Right atrium auricular region (tissue), 2 donors: ENCODE data around the gene ALDH1A1. TPM values are rescaled to one million over a fixed set of nuclear protein-coding genes. Genes with fewer than 3 reads are reported as not detected.

ENCODE experiments used
- DNase-seq: peaks from one replicate; pipeline ENCODE4 v3.0.0-alpha.2; 2019; ENCODE audit warnings: low spot score
- H3K27ac ChIP-seq, 2 donors: fragments of 200-600 bp; sonication (generic); 1 replicate in 1 of 2; 2 replicates in 1 of 2; pipeline ENCODE4 v1.5.1; 2016 to 2019
- H3K27me3 ChIP-seq, 2 donors: fragments of 200-600 bp; sonication (generic); one replicate each; pipeline versions ENCODE4 v1.5.1 to v1.6.0; 2017 to 2019
- H3K36me3 ChIP-seq: fragments of 200-600 bp; sonication (generic); one replicate; pipeline ENCODE4 v1.5.1; 2016
- H3K4me1 ChIP-seq, 2 donors: fragments of 200-600 bp; sonication (generic); one replicate each; pipeline versions ENCODE4 v1.5.1 to v1.6.0; 2017 to 2019
- H3K4me3 ChIP-seq, 2 donors: fragments of 200-600 bp; sonication (generic); 1 replicate in 1 of 2; 2 replicates in 1 of 2; pipeline ENCODE4 v1.5.1; 2017 to 2019; ENCODE audit warnings: mild to moderate bottlenecking in 1 of 2, moderate library complexity in 1 of 2
- H3K9me3 ChIP-seq, 2 donors: fragments of 200-600 bp; sonication (generic); one replicate each; pipeline ENCODE4 v1.5.1; 2019
- CTCF ChIP-seq, 2 donors: fragments of 200-600 bp; sonication (generic); IDR thresholded peaks; one replicate each; pipeline ENCODE4 v1.5.1; 2019; ENCODE audit warnings: antibody characterized with exemption in 2 of 2
- total RNA-seq, 2 donors: library from RNA; depleted of rRNA; stranded (reverse); fragments of >200 nt; gene quantifications; one replicate each; pipeline ENCODE4 v1.1.0, GENCODE V29; 2016

The ALDH1A1 gene
- total RNA-seq, 2 donors from 2014 or later: 24.0 to 32.2 TPM

GRCh38 chr9:72982146-72982799 is 29.4 kb upstream of the ALDH1A1 start:
- TF ChIP-seq CTCF (IDR thresholded peaks at IDR 0.05): no peak
- H3K9me3 ChIP-seq: no peaks in the 10 kb centered on the region
- DNase-seq: no peak
- H3K4me1 ChIP-seq: no peaks in the 10 kb centered on the region
- H3K4me3 ChIP-seq: no peak overlapping the region
- no peaks in the 10 kb centered on the region for H3K27me3 ChIP-seq
- H3K27ac ChIP-seq: no peak overlapping the region
- no peaks in the 10 kb centered on the region for H3K36me3 ChIP-seq

GRCh38 chr9:72981433-72981832 is 28.6 kb upstream of the ALDH1A1 start:
- Histone ChIP-seq H3K4me3 (no peak overlapping the region), H3K27me3 (no peaks in the 10 kb centered on the region), H3K36me3 (no peaks in the 10 kb centered on the region), H3K9me3 (no peaks in the 10 kb centered on the region), H3K27ac (no peak overlapping the region), H3K4me1 (no peaks in the 10 kb centered on the region)
- DNase-seq: no peak
- TF ChIP-seq CTCF (IDR thresholded peaks at IDR 0.05): no peak

DNA sequence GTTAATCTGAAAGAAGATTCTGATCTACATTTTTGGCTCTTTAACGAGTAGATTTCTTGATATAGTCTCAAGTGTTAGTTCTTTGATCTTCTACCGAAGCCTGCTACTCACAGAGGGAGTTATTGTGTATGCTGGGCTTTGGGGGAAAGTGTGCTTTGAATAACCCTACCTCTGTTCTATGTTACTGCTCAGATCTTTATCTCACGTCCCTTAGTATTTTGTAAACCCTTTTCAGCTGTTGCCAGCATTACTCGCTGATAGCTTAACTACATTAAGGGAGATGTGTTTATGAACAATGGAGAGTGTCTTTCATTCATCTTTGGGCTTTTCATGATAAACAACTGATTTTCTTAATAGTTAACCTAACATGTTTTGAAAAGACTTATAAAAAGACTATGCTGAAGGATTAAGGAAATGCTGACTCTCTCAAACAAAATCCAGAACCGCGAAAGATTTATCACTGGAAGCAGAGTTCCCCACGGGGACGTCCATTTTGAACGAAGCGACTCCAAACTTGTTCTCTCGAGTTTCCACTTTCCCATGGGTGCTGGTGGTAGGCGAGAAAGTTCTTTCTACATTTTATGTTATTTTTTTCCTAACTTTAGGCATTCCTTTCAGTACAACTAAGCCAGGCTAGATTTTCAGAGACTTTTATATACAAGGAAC is 27.9 kb upstream of the ALDH1A1 start:
- no peak overlapping the region for H3K4me3 ChIP-seq
- H3K4me1 ChIP-seq: no peaks in the 10 kb centered on the region
- no peaks in the 10 kb centered on the region for H3K9me3 ChIP-seq
- H3K27ac ChIP-seq: no peak overlapping the region
- no peaks in the 10 kb centered on the region for H3K27me3 ChIP-seq
- no peak for DNase-seq
- no peaks in the 10 kb centered on the region for H3K36me3 ChIP-seq
- TF ChIP-seq CTCF (IDR thresholded peaks at IDR 0.05): no peak

GRCh38 chr9:72980183-72980582 is 27.3 kb upstream of the ALDH1A1 start:
- no peak overlapping the region for H3K27ac ChIP-seq
- H3K4me1 ChIP-seq: no peaks in the 10 kb centered on the region
- DNase-seq: no peak
- H3K36me3 ChIP-seq: no peaks in the 10 kb centered on the region
- H3K9me3 ChIP-seq: no peaks in the 10 kb centered on the region
- no peak for TF ChIP-seq CTCF (IDR thresholded peaks at IDR 0.05)
- H3K27me3 ChIP-seq: no peaks in the 10 kb centered on the region
- no peak overlapping the region for H3K4me3 ChIP-seq

- DNase-seq: no peak
- Histone ChIP-seq H3K36me3 (no peaks in the 10 kb centered on the region), H3K9me3 (no peaks in the 10 kb centered on the region), H3K27ac (no peak overlapping the region), H3K27me3 (no peaks in the 10 kb centered on the region), H3K4me1 (no peaks in the 10 kb centered on the region), H3K4me3 (no peak overlapping the region)
- no peak for TF ChIP-seq CTCF (IDR thresholded peaks at IDR 0.05)
These were observed 26.7 kb upstream of the ALDH1A1 start for GRCh38 chr9:72979405-72980100.
